ENCODE results near the gene POLD4. TPM values are rescaled to one million over a fixed set of nuclear protein-coding genes. Genes with fewer than 3 reads are reported as not detected.
A peak's percentile ranks its signal among the peaks of the same experiment; 100 is the strongest.

Gene POLD4
- total and polyA plus RNA-seq, 2 of the 13 experiments (the other 11 are each of a cell fraction or from before 2014, with no cell fraction given), result 10.5 to 27.4 TPM

GRCh38 chr11:67303132-67303834 lies 50.1 kb downstream of the POLD4 start, which contains the start of gene SSH3 (continued):
- TF ChIP-seq BCL3 (CRISPR knock-in tag; IDR thresholded peaks at IDR 0.05) (peak; percentile 37; the same call in 1 of the 2 replicates), SALL1 (CRISPR knock-in tag; IDR thresholded peaks at IDR 0.05) (0 out of 2 replicates have a peak, but pooled peaks have one; percentile 25), IKZF4 (CRISPR knock-in tag; IDR thresholded peaks at IDR 0.05; ENCODE audit: borderline replicate concordance, low read depth, not compliant biosample characterization) (no peak), ZNF7 (CRISPR knock-in tag; IDR thresholded peaks at IDR 0.05) (no peak), ESRRA (CRISPR knock-in tag; IDR thresholded peaks at IDR 0.05; ENCODE audit: low read depth) (peak; percentile 57; the same call in 1 of the 2 replicates), ZNF432 (CRISPR knock-in tag; IDR thresholded peaks at IDR 0.05; ENCODE audit: borderline replicate concordance) (no peak), KIAA2018 (CRISPR knock-in tag; IDR thresholded peaks at IDR 0.05; ENCODE audit: borderline replicate concordance) (no peak), ZNF235 (CRISPR knock-in tag; IDR thresholded peaks at IDR 0.05; ENCODE audit: borderline replicate concordance) (0 out of 2 replicates have a peak, but pooled peaks have one; percentile 49), ZNF501 (CRISPR knock-in tag; IDR thresholded peaks at IDR 0.05) (peak; percentile 65; the same call in 1 of the 2 replicates), ZFP36L1 (CRISPR knock-in tag; IDR thresholded peaks at IDR 0.05) (no peak), XRCC5 (optimal IDR thresholded peaks at IDR 0.05; ENCODE audit: low read length) (peak; percentile 25), ZMAT3 (CRISPR knock-in tag; conservative IDR thresholded peaks at IDR 0.05) (peak; percentile 23; the same call in 1 of the 2 replicates), FOXO4 (CRISPR knock-in tag; conservative IDR thresholded peaks at IDR 0.05) (no peak), NR2F1 (CRISPR knock-in tag; IDR thresholded peaks at IDR 0.05) (0 out of 4 replicates have a peak, but pooled peaks of 1 of the 2 experiments have one; percentile 10), LBX2 (CRISPR knock-in tag; IDR thresholded peaks at IDR 0.05; ENCODE audit: borderline replicate concordance) (no peak; the same call in 1 of the 2 replicates), ZNF713 (CRISPR knock-in tag; IDR thresholded peaks at IDR 0.05) (no peak), POLR2A (IDR thresholded peaks at IDR 0.05; ENCODE audit: insufficient read depth in 1 of 2, low read depth in 2 of 2, low read length in 2 of 2) (peak in 1 of 2 experiments; percentile 69; a peak in 2 of 4 replicates)
